ENCODE measurements around the gene FBXL17. TPM values are rescaled to one million over a fixed set of nuclear protein-coding genes. Genes with fewer than 3 reads are reported as not detected.

Gene FBXL17
- total and polyA plus RNA-seq, 2 of the 13 experiments (the other 11 are each of a cell fraction or from before 2014, with no cell fraction given), result 3.0 to 7.9 TPM

DNA sequence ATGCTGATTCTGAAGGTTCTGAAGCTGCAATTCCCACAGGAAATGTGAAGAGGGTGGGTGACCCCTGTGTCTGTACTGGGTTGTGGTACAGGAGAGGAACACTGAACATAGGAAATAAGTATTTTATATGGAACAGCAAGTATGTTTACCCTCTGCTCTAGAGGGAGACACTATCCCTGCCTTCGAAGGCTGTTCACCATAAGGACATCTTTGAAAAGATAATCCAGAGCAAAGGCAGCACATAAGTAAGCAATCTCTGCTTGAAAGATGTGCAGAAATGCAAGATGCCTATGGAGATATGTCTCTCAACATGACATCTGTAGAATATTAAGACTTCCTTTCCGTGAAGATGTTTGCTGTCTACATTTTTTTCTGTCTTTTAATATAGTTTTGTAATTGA, 526.7 kb downstream of the FBXL17 start (continued):
- TF ChIP-seq PRMT3 (CRISPR knock-in tag; IDR thresholded peaks at IDR 0.05; ENCODE audit: borderline replicate concordance, low read depth) (no peak), HNF4A (CRISPR knock-in tag; IDR thresholded peaks at IDR 0.05) (no peak), ZKSCAN8 (CRISPR knock-in tag; IDR thresholded peaks at IDR 0.05; ENCODE audit: borderline replicate concordance) (no peak), KMT2B (CRISPR knock-in tag; IDR thresholded peaks at IDR 0.05) (no peak), HNRNPLL (IDR thresholded peaks at IDR 0.05; ENCODE audit: low read depth, low read length, poor library complexity, severe bottlenecking) (no peak), TP53 (CRISPR knock-in tag; conservative IDR thresholded peaks at IDR 0.05) (no peak), CCAR2 (optimal IDR thresholded peaks at IDR 0.05; ENCODE audit: low read depth, low read length) (no peak), ZNF878 (CRISPR knock-in tag; IDR thresholded peaks at IDR 0.05) (no peak)
- TF ChIP-seq, protein P1, sequence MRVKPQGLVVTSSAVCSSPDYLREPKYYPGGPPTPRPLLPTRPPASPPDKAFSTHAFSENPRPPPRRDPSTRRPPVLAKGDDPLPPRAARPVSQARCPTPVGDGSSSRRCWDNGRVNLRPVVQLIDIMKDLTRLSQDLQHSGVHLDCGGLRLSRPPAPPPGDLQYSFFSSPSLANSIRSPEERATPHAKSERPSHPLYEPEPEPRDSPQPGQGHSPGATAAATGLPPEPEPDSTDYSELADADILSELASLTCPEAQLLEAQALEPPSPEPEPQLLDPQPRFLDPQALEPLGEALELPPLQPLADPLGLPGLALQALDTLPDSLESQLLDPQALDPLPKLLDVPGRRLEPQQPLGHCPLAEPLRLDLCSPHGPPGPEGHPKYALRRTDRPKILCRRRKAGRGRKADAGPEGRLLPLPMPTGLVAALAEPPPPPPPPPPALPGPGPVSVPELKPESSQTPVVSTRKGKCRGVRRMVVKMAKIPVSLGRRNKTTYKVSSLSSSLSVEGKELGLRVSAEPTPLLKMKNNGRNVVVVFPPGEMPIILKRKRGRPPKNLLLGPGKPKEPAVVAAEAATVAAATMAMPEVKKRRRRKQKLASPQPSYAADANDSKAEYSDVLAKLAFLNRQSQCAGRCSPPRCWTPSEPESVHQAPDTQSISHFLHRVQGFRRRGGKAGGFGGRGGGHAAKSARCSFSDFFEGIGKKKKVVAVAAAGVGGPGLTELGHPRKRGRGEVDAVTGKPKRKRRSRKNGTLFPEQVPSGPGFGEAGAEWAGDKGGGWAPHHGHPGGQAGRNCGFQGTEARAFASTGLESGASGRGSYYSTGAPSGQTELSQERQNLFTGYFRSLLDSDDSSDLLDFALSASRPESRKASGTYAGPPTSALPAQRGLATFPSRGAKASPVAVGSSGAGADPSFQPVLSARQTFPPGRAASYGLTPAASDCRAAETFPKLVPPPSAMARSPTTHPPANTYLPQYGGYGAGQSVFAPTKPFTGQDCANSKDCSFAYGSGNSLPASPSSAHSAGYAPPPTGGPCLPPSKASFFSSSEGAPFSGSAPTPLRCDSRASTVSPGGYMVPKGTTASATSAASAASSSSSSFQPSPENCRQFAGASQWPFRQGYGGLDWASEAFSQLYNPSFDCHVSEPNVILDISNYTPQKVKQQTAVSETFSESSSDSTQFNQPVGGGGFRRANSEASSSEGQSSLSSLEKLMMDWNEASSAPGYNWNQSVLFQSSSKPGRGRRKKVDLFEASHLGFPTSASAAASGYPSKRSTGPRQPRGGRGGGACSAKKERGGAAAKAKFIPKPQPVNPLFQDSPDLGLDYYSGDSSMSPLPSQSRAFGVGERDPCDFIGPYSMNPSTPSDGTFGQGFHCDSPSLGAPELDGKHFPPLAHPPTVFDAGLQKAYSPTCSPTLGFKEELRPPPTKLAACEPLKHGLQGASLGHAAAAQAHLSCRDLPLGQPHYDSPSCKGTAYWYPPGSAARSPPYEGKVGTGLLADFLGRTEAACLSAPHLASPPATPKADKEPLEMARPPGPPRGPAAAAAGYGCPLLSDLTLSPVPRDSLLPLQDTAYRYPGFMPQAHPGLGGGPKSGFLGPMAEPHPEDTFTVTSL (CRISPR knock-in tag; IDR thresholded peaks at IDR 0.05; ENCODE audit: borderline replicate concordance), result no peak
